Measurements from ENCODE around the gene EPHB2.
A peak's percentile ranks its signal among the peaks of the same experiment; 100 is the strongest.

The EPHB2 gene

GRCh38 chr1:22804969-22805671, 94.5 kb downstream of the EPHB2 start:
- DNase-seq = no peak

GRCh38 chr1:22805672-22806038, 95.0 kb downstream of the EPHB2 start:
- DNase-seq = no peak

GRCh38 chr1:22806584-22806983, 95.9 kb downstream of the EPHB2 start:
- DNase-seq = no peak

GRCh38 chr1:22807340-22807739, 96.7 kb downstream of the EPHB2 start:
- DNase-seq = no peak

GRCh38 chr1:22808186-22808675, 97.6 kb downstream of the EPHB2 start:
- DNase-seq = no peak

- DNase-seq = no peak
Measured at GRCh38 chr1:22808676-22809483, 98.2 kb downstream of the EPHB2 start.

- no peak for DNase-seq
Measured at GRCh38 chr1:22809783-22810182, 99.1 kb downstream of the EPHB2 start.

GRCh38 chr1:22810378-22810777, 99.7 kb downstream of the EPHB2 start:
- no peak for DNase-seq

- no peak for DNase-seq
Measured at GRCh38 chr1:22812092-22812880, 101.6 kb downstream of the EPHB2 start.

- DNase-seq = no peak
Measured at GRCh38 chr1:22812993-22813790, 102.6 kb downstream of the EPHB2 start.

GRCh38 chr1:22814176-22815042, 103.8 kb downstream of the EPHB2 start:
- DNase-seq = peak; percentile 60

- DNase-seq = no peak
Measured at GRCh38 chr1:22815043-22815365, 104.4 kb downstream of the EPHB2 start.

- DNase-seq = no peak
Measured at GRCh38 chr1:22815421-22816066, 104.9 kb downstream of the EPHB2 start.

GRCh38 chr1:22816067-22816775, 105.6 kb downstream of the EPHB2 start:
- DNase-seq = no peak

- no peak for DNase-seq
Measured at GRCh38 chr1:22816803-22817202, 106.2 kb downstream of the EPHB2 start.

- no peak for DNase-seq
Measured at GRCh38 chr1:22817462-22817861, 106.8 kb downstream of the EPHB2 start.

- DNase-seq = no peak
Measured at GRCh38 chr1:22818061-22818770, 107.6 kb downstream of the EPHB2 start.

GRCh38 chr1:22819361-22819760, 108.7 kb downstream of the EPHB2 start:
- no peak for DNase-seq

GRCh38 chr1:22821027-22821426, 110.4 kb downstream of the EPHB2 start:
- no peak for DNase-seq

GRCh38 chr1:22822371-22822770, 111.7 kb downstream of the EPHB2 start:
- no peak for DNase-seq

All from NCI-H510A (cell line).